Muscle of leg (tissue), 11 donors: ENCODE results near the gene IFIH1. TPM values are rescaled to one million over a fixed set of nuclear protein-coding genes. Genes with fewer than 3 reads are reported as not detected.

Experiments used
- DNase-seq: peaks from one replicate; pipeline ENCODE4 v3.0.0; 2013
- H3K27ac ChIP-seq: one replicate; pipeline ENCODE4 v1.5.1; 2013; ENCODE audit warnings: mild to moderate bottlenecking, low read length, control low read depth
- H3K27me3 ChIP-seq: one replicate; pipeline ENCODE4 v1.6.1; 2013; ENCODE audit warnings: low read length; ENCODE audit not compliant: control insufficient read depth, insufficient read depth
- H3K36me3 ChIP-seq: one replicate; pipeline ENCODE4 v1.6.1; 2013; ENCODE audit warnings: low read length; ENCODE audit not compliant: control insufficient read depth, insufficient read depth
- H3K4me1 ChIP-seq: one replicate; pipeline ENCODE4 v1.6.1; 2013; ENCODE audit warnings: low read length; ENCODE audit not compliant: control insufficient read depth, insufficient read depth
- H3K4me3 ChIP-seq: one replicate; pipeline ENCODE4 v1.5.1; 2013; ENCODE audit warnings: low read length, control low read depth
- H3K9me3 ChIP-seq: replicated peaks from 2 replicates; pipeline ENCODE4 v1.6.1; 2013; ENCODE audit warnings: low read depth, low read length; ENCODE audit not compliant: control insufficient read depth
- WGBS: methylation state at CpG from one replicate; pipeline ENCODE4 v1.1.5; 2013; ENCODE audit warnings: missing lambda C conversion rate; ENCODE audit not compliant: insufficient coverage; 5-methylcytosine and 5-hydroxymethylcytosine counted together
- polyA plus RNA-seq, 8 donors: library from polyadenylated mRNA; unstranded; fragments of 120-200 nt; gene quantifications; one replicate each; pipeline versions ENCODE4 v1.2.1 to v1.2.3, GENCODE V29; 2013; ENCODE audit warnings: inconsistent platforms in 1 of 8, low replicate concordance in 1 of 8; ENCODE audit not compliant: insufficient read length in 8 of 8, insufficient read depth in 1 of 8
- total RNA-seq: library from RNA; stranded (reverse); fragments of 120-200 nt; gene quantifications from one replicate; pipeline ENCODE4 v1.2.4, GENCODE V29; 2013

IFIH1 gene
- total and polyA plus RNA-seq, 9 donors, result 2.0 to 3.9 (median 2.8) TPM

DNA sequence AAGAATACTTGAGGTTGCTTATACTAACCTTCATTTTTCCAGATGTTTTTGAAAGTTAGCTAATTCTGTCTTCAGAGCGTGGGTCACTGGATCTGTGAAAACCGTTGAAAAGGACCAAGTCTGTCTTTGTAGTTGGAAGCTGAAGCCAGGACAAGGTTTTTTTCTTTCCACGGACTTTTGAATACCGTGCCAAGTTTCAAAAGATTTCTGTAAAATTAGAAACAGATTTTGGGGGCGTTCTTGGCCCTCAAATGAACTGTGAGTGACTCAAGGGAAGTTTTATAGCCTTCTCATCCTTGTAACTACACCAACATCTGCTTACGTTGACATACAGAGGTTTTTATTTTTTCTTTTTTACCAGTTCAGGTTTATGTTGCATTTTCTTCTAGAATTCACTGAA, 75.2 kb downstream of the IFIH1 start, which contains the start of gene FAP:
FAP (minus strand) TSS at position 152 of the 400 bp plus-strand sequence; CDS start at position 34, 118 bp downstream.
- no peaks in the 10 kb centered on the region for H3K36me3 ChIP-seq
- peak within 1 kb of the TSS; percentile 48 for H3K4me3 ChIP-seq
- DNase-seq, result peak; percentile 98
- no CpG with 5 or more reads among the region's 6 CpGs for WGBS
- peak within 1 kb of the TSS; percentile 90 for H3K27ac ChIP-seq
- H3K4me1 ChIP-seq, result peaks cover 9% of the 10 kb centered on the region
- no peaks in the 10 kb centered on the region for H3K27me3 ChIP-seq
- H3K9me3 ChIP-seq, result no peaks in the 10 kb centered on the region

DNA sequence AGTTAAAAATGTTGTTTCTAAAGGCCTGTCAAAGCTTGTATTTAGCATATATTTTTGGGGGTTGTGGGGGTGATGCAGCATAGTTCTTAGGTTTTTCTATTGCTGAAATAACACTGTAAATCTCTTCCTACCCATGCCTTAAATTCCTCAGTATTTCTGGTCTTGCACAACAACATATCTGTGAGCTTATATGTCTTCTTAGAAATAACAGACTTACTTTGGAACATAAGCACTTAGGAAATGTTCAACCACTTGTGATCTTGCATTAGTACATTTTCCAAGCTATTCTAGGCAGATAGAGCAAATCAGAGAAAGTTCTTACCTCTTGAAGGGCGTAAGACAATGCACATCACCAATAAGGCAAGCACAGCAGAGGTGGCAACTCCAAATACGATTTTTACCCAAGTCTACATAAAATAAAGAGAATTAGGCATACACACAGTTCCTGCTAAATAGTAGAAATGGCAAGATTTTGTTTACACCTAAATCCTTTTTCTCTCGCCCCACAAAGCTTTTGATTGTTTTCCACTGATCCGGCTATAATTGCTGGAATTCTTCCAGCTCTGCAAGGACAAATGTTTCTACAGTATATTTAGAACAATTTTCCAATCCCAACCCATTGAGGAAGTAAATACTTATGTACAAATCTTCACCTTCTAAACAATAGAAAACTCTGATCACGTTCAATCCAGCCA, 75.8 kb downstream of the IFIH1 start:
- H3K4me3 ChIP-seq, result peak overlapping the region; percentile 48
- no peaks in the 10 kb centered on the region for H3K9me3 ChIP-seq
- H3K36me3 ChIP-seq, result no peaks in the 10 kb centered on the region
- peaks cover 9% of the 10 kb centered on the region for H3K4me1 ChIP-seq
- no peaks in the 10 kb centered on the region for H3K27me3 ChIP-seq
- no CpG with 5 or more reads among the region's 5 CpGs for WGBS
- peak overlapping the region; percentile 90 for H3K27ac ChIP-seq
- DNase-seq, result peak; percentile 69

DNA sequence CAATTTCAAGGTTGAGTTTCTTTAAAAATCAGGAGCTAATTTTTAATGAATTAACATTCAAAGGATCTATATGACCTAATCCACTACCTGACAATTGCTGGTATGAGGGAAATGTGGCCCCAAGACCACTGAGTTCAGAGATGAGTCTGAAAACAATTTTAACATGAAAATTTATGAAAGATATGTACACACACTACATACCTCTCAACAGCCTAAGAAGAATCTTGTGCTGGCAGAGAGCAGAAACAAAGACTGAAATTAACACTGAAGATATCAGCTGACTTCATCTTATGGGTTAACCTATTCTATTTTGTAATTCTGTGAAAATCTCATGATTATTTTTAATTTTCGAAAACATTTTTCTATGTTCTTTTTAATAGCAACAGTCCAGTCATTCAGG, 76.9 kb downstream of the IFIH1 start:
- no peak for DNase-seq
- H3K4me1 ChIP-seq, result peaks cover 9% of the 10 kb centered on the region
- H3K27me3 ChIP-seq, result no peaks in the 10 kb centered on the region
- WGBS, result no CpG with 5 or more reads among the region's 1 CpG
- peak overlapping the region; percentile 48 for H3K4me3 ChIP-seq
- H3K9me3 ChIP-seq, result no peaks in the 10 kb centered on the region
- no peak overlapping the region for H3K27ac ChIP-seq
- H3K36me3 ChIP-seq, result no peaks in the 10 kb centered on the region

DNA sequence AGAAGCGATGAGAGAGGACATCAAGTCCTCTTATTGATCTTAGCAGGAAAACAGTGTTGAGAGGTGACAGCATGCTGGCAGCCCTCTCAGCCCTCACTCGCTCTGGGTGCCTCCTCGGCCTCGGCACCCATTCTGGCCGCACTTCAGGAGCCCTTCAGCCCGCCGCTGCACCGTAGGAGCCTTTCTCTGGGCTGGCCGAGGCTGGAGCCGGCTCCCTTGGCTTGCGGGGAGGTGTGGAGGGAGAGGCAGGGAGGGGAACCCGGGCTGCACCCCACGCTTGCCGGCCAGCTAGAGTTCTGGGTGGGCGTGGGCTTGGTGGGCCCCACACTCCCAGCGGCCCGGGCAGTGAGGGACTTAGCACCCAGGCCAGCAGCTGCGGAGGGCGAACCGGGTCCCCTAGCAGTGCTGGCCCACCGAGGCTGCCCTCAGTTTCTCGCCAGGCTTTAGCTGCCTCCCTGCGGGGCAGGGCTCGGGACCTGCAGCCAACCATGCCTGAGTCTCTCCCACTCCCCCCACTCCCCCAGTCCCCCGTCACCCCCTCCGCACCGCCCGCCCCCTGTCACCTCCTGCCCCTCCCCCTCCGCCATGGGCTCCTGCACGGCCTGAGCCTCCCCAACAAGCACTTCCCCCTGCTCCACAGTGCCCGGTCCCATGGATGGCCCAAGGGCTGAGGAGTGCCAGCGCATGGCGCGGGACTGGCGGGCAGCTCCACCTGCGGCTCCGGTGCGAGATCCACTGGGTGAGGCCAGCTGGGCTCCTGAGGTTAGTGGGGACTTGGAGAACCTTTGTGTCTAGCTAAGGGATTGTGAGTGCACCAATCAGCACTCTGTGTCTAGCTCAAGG, 83.6 kb downstream of the IFIH1 start:
- H3K4me3 ChIP-seq, result no peak overlapping the region
- H3K27ac ChIP-seq, result no peak overlapping the region
- DNase-seq, result no peak
- H3K9me3 ChIP-seq, result no peaks in the 10 kb centered on the region
- no peaks in the 10 kb centered on the region for H3K27me3 ChIP-seq
- no peaks in the 10 kb centered on the region for H3K4me1 ChIP-seq
- H3K36me3 ChIP-seq, result peaks cover 2% of the 10 kb centered on the region
- WGBS, result over 99% methylated on average over 17 of the region's 38 CpGs

DNA sequence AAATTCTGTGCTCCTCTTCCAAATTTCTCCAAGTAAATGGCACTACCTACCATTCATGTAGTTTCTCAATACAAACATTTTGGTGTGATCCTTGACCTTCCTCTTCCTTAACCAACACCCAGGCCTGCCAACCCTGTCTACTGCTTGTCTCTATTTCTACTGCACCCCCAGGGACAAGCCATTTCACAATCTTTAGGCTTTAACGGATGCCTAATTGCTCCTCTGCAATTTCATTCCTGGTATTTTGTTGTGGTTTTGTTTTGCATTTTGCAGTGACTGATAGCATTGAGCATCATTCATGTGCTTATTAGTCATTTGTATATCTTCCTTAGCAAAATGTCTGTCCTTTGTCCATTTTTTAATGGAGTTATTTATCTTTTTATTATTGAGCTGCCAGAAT, 85.3 kb downstream of the IFIH1 start:
- Histone ChIP-seq H3K36me3 (peaks cover 2% of the 10 kb centered on the region), H3K9me3 (no peaks in the 10 kb centered on the region), H3K4me3 (no peak overlapping the region), H3K4me1 (no peaks in the 10 kb centered on the region), H3K27ac (no peak overlapping the region), H3K27me3 (no peaks in the 10 kb centered on the region)
- no CpG with 5 or more reads among the region's 1 CpG for WGBS
- DNase-seq, result no peak

DNA sequence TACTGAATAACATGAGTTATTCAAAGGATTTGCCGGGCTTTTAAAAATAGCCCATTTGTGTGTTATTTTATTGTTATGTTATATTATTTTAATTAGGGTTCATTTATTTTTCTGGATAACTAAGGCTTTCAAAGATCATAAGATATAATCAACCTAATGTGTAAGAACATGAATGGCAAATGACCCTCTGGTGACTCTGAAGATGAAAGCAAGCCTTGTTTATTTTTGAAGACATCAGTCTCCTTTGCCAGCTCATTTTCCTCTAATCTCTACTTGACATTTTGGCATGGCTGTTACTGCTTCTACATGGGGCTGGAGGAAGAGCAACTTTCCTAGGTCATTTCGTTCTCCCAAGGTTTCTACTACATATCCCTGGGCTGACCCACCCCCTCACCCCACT, 85.8 kb downstream of the IFIH1 start:
- Histone ChIP-seq H3K4me1 (no peaks in the 10 kb centered on the region), H3K4me3 (no peak overlapping the region), H3K36me3 (peaks cover 2% of the 10 kb centered on the region), H3K27me3 (no peaks in the 10 kb centered on the region), H3K9me3 (no peaks in the 10 kb centered on the region), H3K27ac (no peak overlapping the region)
- WGBS, result 100% methylated on average over 1 of the region's 2 CpGs
- DNase-seq, result no peak

DNA sequence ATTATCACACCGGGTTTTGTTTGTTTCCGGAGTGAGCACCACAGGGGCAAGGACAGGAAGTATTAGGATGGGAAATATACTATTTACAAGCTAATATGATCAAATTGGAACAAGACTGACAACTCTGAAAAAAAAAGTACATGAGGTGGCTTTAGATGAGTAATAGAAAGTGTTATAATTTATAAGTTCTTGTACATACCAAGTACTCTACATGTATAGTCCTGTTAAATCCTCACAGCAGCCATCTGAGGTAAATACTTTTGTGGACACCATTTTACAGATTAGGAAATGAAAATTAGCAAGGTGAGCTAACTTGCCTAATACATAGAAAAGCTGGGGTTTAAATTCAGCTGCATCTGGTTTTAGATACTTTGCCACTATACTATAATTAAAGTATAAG, 86.5 kb downstream of the IFIH1 start:
- no CpG with 5 or more reads among the region's 2 CpGs for WGBS
- Histone ChIP-seq H3K9me3 (no peaks in the 10 kb centered on the region), H3K27ac (no peak overlapping the region), H3K4me3 (no peak overlapping the region), H3K27me3 (no peaks in the 10 kb centered on the region), H3K36me3 (peaks cover 2% of the 10 kb centered on the region), H3K4me1 (no peaks in the 10 kb centered on the region)
- no peak for DNase-seq

DNA sequence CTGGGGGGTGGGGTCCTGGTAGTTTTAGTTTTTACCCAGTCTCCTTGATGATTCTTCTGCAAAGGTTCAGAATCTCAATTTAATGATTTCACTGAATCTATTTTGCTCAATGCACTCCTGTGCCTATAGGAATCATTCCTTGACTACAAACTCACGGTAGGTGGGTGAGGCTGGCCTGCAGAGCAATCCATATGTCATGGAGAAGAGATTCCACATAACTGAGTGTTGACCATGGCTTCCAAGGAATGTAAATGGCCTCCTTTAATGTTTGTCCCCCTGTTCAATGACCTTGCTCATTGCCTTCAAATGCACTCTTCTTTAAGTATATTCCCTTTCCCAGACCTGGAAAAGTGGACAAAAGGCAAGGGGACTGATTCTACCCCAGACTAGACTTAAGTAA, 87.7 kb downstream of the IFIH1 start:
- H3K27me3 ChIP-seq, result no peaks in the 10 kb centered on the region
- no peak for DNase-seq
- peaks cover 2% of the 10 kb centered on the region for H3K36me3 ChIP-seq
- H3K27ac ChIP-seq, result no peak overlapping the region
- no peaks in the 10 kb centered on the region for H3K9me3 ChIP-seq
- H3K4me1 ChIP-seq, result no peaks in the 10 kb centered on the region
- no peak overlapping the region for H3K4me3 ChIP-seq
- no CpG with 5 or more reads among the region's 1 CpG for WGBS

DNA sequence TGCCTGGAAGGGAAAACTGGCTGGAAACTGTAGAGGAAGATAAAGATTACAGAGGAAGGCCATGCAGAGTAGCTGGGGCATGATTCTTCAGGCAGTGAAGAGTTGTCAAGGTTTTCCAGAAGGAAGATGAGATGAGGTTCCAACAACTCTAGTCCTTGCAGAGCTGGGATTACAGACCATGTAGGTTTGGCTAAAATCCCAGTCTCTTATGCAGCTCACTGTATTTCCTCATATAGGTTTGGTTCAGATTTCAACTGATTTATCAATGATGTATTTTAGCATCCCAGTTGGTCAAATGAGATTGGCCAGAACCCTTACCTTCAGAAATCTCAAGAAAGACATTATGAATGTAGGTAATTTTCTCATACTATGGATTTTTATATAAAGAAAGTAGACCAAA, 91.6 kb downstream of the IFIH1 start:
- peak; percentile 11 for DNase-seq
- Histone ChIP-seq H3K27ac (no peak overlapping the region), H3K27me3 (no peaks in the 10 kb centered on the region), H3K9me3 (no peaks in the 10 kb centered on the region), H3K4me3 (no peak overlapping the region), H3K36me3 (no peaks in the 10 kb centered on the region), H3K4me1 (no peaks in the 10 kb centered on the region)

DNA sequence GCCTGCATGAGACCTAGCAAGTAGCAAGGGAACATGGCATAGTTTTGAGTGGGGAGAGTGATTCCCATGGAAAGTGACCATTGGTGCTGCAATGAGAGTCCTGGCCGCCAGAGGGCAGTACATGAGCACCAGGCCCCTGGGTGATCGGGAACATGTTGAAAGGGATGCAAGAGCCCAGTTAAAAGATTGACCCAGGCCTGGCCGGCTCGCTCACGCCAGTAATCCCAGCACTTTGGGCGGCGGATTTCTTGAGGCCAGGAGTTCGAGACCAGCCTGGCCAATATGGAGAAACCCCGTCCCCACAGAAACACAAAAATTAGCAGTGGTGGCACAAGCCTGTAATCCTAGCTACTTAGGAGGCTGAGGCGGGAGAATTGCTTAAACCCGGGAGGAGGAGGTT, 97.4 kb downstream of the IFIH1 start:
- Histone ChIP-seq H3K36me3 (no peaks in the 10 kb centered on the region), H3K9me3 (no peaks in the 10 kb centered on the region), H3K4me1 (peaks cover 6% of the 10 kb centered on the region), H3K27me3 (no peaks in the 10 kb centered on the region), H3K27ac (peak overlapping the region; percentile 56), H3K4me3 (no peak overlapping the region)
- DNase-seq, result peak; percentile 52
- WGBS, result 56% methylated on average over 11 of the region's 11 CpGs
